Activated gamma-delta T cell treated with anti-CD3 and anti-CD28 coated beads, Interleukin-2, amount 50 U/mL, for 16 hours (primary cell): Measurements from ENCODE around the gene PCDHGA6.
"Not testable (repeated sequence)": the region's sequence is repeated elsewhere in the genome, so short reads cannot be mapped to it uniquely, and the experiment has no call there.

Experiments
- DNase-seq: peaks from one replicate; pipeline ENCODE4 v3.0.0-alpha.2; 2020; ENCODE audit warnings: low read depth

PCDHGA6 gene

DNA sequence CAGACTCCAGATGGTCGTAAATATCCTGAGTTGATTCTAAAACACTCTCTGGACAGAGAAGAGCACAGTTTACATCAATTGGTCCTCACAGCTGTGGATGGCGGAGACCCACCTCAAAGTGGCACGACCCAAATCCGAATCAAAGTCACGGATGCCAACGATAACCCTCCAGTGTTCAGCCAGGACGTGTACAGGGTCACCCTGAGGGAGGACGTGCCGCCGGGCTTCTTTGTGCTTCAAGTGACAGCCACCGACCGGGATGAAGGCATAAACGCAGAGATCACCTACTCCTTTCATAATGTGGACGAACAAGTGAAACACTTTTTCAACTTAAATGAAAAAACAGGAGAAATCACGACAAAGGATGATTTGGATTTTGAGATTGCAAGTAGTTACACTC, 13.0 kb upstream of the PCDHGA6 start:
- no peak for DNase-seq

GRCh38 chr5:141362719-141363118, 11.0 kb upstream of the PCDHGA6 start:
- DNase-seq: no peak

- DNase-seq: no peak
These were observed 9.6 kb upstream of the PCDHGA6 start, which contains the start of gene PCDHGA5 for GRCh38 chr5:141363952-141364660. TSS of gene PCDHGA5 (plus strand) at chr5:141364162. CDS start at chr5:141364331, 169 bp downstream.

DNA sequence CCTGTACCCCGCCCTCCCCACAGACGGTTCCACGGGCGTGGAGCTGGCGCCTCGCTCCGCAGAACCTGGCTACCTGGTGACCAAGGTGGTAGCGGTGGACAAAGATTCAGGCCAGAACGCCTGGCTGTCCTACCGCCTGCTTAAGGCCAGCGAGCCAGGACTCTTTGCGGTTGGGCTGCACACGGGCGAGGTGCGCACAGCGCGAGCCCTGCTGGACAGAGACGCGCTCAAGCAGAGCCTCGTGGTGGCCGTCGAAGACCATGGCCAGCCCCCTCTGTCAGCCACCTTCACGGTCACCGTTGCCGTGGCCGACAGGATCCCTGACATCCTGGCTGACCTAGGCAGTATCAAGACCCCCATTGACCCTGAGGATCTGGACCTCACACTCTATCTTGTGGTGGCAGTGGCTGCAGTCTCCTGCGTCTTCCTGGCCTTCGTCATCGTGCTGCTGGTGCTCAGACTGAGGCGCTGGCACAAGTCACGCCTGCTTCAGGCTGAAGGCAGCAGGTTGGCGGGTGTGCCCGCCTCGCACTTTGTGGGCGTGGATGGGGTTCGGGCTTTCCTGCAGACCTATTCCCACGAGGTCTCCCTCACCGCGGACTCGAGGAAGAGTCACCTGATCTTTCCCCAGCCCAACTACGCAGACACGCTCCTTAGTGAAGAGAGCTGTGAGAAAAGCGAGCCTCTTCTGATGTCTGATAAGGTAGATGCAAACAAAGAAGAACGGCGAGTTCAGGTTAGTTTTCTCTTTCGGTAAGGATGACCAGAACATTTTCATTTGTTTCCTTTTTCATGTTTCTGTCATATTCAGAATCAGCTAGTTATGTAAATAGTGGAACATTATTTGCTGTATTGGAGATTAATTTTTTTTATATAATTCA, 7.4 kb upstream of the PCDHGA6 start:
- DNase-seq: no peak

DNA sequence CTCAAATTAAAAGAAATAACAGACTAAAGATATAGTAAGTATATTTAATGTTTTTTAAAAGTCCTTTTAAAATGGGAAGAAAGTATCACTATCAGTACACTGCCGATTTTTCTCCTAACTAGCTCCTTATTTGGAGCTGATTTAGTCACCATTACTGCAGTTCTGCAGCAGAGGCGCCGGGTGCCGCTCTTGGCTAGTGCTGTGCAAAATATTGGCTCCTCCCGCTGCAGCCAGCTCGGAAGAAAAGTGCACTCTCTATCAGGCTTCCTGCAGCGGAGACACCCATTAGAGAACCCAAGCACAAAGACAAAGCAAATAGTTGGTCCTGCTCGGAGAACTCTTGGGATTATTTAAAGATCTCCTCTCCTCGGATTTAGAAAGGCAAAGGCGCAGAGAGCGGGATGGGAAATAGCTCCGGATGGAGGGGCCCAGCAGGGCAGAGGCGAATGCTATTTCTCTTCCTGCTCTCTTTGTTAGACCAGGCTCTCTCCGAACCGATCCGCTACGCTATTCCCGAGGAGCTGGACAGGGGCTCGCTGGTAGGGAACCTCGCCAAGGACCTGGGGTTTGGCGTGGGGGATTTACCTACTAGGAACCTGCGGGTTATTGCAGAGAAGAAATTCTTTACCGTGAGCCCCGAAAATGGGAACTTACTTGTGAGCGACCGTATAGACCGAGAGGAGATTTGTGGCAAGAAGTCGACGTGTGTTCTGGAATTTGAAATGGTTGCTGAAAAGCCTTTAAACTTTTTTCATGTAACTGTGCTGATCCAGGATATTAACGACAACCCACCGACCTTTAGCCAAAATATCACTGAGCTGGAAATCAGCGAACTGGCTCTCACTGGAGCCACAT, 3.5 kb upstream of the PCDHGA6 start, which contains the start of gene PCDHGB3:
PCDHGB3 (plus strand) TSS at position 249 of the 855 bp plus-strand sequence; CDS start at position 402, 153 bp downstream.
- DNase-seq: no peak

DNA sequence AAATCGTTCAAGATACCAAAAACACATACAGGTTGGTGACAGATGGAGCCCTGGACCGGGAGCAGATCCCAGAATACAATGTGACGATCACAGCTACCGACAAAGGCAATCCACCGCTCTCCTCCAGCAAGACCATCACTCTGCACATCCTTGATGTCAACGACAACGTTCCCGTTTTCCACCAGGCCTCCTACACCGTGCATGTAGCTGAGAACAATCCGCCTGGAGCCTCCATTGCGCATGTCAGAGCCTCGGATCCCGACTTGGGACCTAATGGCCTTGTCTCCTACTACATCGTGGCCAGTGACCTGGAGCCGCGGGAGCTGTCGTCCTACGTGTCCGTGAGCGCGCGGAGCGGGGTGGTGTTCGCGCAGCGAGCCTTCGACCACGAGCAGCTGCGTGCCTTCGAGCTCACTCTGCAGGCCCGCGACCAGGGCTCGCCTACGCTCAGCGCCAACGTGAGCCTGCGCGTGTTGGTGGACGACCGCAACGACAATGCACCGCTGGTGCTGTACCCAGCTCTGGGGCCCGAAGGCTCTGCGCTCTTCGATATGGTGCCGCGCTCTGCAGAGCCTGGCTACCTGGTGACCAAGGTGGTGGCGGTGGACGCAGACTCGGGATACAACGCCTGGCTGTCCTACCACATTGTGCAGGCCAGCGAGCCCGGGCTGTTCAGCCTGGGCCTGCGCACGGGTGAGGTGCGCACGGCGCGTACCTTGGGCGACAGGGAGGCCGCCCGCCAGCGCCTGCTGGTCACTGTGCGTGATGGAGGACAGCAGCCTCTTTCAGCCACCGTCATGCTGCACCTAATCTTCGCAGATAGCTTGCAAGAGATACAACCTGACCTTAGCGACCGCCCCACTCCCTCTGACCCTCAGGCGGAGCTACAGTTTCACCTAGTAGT, 1.9 kb upstream of the PCDHGA6 start:
- DNase-seq: no peak

DNA sequence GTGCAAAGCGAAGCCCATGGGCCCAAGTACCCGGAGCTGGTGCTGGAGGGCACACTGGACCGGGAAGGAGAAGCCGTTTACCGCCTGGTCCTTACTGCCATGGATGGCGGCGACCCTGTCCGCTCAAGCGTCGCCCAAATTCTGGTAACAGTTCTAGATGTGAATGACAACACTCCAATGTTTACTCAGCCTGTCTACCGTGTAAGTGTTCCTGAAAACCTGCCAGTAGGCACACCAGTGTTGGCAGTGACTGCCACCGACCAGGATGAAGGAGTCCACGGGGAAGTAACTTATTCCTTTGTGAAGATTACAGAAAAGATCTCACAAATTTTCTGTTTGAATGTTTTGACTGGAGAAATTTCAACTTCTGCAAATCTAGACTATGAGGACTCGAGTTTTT, 936 bp downstream of the PCDHGA6 start:
- no peak for DNase-seq

DNA sequence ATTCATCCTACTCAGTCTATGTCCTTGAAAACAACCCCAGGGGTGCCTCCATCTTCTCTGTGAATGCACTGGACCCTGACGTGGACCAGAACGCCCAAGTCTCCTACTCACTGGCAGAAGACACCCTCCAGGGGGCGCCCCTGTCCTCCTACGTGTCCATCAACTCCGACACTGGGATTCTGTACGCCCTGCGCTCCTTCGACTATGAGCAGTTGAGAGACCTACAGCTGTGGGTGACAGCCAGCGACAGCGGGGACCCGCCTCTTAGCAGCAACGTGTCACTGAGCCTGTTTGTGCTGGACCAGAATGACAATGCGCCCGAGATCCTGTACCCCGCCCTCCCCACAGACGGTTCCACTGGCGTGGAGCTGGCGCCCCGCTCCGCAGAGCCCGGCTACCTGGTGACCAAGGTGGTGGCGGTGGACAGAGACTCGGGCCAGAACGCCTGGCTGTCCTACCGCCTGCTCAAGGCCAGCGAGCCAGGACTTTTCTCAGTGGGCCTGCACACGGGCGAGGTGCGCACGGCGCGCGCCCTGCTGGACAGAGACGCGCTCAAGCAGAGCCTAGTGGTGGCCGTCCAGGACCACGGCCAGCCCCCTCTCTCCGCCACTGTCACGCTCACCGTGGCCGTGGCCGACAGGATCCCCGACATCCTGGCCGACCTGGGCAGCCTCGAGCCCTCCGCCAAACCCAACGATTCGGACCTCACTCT, 1.9 kb downstream of the PCDHGA6 start:
- DNase-seq: not testable (repeated sequence)

DNA sequence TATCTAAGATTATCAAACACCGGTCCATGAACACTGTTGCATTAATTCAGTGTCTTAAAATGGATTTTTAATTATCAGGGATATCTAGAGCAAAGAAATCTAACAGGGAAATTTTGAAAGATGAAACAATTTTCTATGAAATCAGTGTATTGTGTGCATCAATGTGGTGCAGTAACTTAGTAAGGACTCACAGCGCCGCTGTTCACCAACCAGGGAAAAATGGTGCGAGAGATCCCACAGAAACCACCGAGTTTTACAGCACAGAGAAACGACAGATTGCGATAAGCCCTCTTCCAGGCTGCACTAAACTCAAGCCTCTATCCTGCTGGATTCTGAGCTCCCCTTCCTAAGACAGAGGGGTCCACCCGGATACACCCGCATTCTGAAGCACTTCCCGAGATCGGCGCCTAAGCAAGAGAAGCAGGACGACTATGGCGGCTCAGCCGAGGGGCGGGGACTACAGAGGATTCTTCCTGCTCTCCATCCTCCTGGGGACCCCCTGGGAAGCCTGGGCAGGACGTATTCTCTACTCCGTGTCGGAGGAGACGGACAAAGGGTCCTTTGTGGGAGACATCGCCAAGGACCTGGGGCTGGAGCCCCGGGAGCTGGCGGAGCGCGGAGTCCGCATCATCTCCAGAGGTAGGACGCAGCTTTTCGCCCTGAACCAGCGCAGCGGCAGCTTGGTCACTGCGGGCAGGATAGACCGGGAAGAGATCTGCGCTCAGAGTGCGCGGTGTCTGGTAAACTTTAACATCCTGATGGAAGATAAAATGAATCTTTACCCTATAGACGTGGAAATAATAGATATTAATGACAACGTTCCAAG, 9.0 kb downstream of the PCDHGA6 start, which contains the start of gene PCDHGA7:
PCDHGA7 (plus strand) TSS at position 274 of the 826 bp plus-strand sequence; CDS start at position 432, 158 bp downstream.
- DNase-seq: no peak

DNA sequence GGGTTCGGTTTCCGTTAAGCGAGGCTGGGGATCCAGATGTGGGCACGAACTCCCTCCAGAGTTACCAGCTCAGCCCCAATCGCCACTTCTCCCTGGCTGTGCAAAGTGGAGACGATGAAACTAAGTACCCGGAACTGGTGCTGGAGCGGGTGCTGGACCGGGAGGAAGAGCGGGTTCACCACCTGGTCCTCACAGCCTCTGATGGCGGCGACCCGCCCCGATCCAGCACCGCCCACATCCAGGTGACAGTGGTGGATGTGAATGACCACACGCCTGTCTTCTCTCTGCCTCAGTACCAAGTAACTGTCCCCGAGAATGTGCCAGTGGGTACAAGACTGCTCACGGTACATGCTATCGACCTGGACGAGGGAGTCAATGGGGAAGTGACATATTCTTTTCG, 9.7 kb downstream of the PCDHGA6 start:
- DNase-seq: no peak

GRCh38 chr5:141384471-141385267, 11.0 kb downstream of the PCDHGA6 start:
- no peak for DNase-seq

- DNase-seq: not testable (repeated sequence)
These were observed 14.0 kb downstream of the PCDHGA6 start, which contains the start of gene PCDHGB4 for GRCh38 chr5:141387557-141388311. TSS of gene PCDHGB4 (plus strand) at chr5:141387698. CDS start at chr5:141387885, 187 bp downstream.

GRCh38 chr5:141388661-141389060, 15.0 kb downstream of the PCDHGA6 start:
- no peak for DNase-seq

DNA sequence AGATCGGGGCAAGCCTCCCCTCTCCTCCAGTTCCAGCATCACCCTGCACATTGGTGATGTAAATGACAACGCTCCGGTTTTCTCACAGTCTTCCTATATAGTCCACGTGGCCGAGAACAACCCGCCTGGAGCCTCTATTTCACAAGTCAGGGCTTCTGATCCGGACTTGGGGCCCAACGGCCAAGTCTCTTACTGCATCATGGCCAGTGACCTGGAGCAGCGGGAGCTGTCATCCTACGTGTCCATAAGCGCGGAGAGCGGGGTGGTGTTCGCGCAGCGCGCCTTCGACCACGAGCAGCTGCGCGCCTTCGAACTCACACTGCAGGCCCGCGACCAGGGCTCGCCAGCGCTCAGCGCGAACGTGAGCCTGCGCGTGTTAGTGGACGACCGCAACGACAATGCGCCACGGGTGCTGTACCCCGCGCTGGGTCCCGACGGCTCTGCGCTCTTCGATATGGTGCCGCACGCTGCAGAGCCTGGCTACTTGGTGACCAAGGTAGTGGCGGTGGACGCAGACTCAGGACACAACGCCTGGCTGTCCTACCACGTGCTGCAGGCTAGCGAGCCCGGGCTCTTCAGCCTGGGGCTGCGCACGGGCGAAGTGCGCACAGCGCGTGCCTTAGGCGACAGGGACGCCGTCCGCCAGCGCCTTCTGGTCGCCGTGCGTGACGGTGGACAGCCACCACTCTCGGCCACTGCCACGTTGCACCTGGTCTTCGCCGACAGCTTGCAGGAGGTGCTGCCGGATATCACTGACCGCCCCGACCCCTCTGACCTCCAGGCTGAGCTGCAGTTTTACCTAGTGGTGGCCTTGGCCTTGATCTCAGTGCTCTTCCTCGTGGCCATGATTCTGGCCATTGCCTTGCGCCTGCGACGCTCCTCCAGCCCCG, 15.7 kb downstream of the PCDHGA6 start:
- no peak for DNase-seq

DNA sequence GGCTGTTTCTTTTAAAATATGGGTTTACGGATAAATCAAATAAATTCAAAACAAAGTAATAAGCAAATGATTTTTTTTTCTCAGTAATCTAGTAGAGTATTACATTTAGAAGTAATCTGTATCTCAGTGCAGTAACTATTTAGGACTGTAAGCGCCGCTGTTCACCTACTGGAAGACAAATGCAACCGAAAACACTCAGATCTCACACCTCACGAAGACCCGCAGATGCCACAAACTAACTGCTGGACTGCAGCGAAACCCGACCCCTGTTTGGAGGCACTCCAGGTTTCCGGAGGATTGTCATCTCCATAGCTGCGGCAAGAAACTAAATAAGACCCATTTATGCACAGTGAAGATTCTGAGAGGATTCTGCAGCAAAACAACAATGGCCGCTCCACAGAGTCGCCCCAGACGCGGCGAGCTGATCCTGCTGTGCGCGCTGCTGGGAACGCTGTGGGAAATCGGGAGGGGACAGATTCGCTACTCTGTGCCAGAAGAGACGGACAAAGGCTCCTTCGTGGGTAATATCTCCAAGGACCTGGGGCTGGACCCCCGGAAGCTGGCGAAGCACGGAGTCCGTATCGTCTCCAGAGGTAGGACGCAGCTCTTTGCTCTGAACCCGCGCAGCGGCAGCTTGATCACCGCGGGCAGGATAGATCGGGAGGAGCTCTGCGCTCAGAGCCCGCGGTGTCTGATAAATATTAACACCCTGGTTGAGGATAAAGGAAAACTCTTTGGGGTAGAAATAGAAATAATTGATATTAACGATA, 18.9 kb downstream of the PCDHGA6 start, which contains the start of gene PCDHGA8:
PCDHGA8 (plus strand) TSS at position 205 of the 770 bp plus-strand sequence; CDS start at position 386, 181 bp downstream.
- DNase-seq: no peak

DNA sequence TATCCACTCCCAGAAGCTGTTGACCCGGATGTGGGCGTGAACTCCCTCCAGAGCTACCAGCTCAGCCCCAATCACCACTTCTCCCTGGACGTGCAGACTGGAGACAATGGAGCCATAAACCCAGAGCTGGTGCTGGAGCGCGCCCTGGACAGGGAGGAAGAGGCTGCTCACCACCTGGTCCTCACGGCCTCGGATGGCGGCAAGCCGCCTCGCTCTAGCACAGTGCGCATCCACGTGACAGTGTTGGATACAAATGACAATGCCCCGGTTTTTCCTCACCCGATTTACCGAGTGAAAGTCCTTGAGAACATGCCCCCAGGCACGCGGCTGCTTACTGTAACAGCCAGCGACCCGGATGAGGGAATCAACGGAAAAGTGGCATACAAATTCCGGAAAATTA, 19.6 kb downstream of the PCDHGA6 start:
- no peak for DNase-seq
